Muscle layer of duodenum (tissue), 2 donors: ENCODE results near the gene PTPRM.

Experiments
- H3K27ac ChIP-seq: one replicate; pipeline ENCODE4 v1.7.0; 2013; ENCODE audit warnings: mild to moderate bottlenecking, low read length
- H3K27me3 ChIP-seq: one replicate; pipeline ENCODE4 v1.7.0; 2013; ENCODE audit warnings: low read depth, mild to moderate bottlenecking, control low read depth, low read length
- H3K36me3 ChIP-seq, 2 donors: one replicate each; pipeline ENCODE4 v1.7.0; 2013; ENCODE audit warnings: low read length in 2 of 2, control low read depth in 1 of 2, mild to moderate bottlenecking in 1 of 2; ENCODE audit not compliant: insufficient read depth in 2 of 2, control insufficient read depth in 1 of 2
- H3K4me1 ChIP-seq, 2 donors: one replicate each; pipeline ENCODE4 v1.7.0; 2013; ENCODE audit warnings: low read length in 2 of 2, mild to moderate bottlenecking in 2 of 2, control low read depth in 1 of 2, moderate library complexity in 1 of 2; ENCODE audit not compliant: insufficient read depth in 2 of 2, control insufficient read depth in 1 of 2
- H3K4me3 ChIP-seq, 2 donors: one replicate each; pipeline ENCODE4 v1.7.0; 2013; ENCODE audit warnings: low read length in 2 of 2, low read depth in 1 of 2, mild to moderate bottlenecking in 1 of 2
- H3K9me3 ChIP-seq, 2 donors: one replicate each; pipeline ENCODE4 v1.7.0; 2013; ENCODE audit warnings: low read length in 2 of 2, control low read depth in 1 of 2, mild to moderate bottlenecking in 1 of 2; ENCODE audit not compliant: control insufficient read depth in 1 of 2
- donor health status: healthy.

The PTPRM gene

DNA sequence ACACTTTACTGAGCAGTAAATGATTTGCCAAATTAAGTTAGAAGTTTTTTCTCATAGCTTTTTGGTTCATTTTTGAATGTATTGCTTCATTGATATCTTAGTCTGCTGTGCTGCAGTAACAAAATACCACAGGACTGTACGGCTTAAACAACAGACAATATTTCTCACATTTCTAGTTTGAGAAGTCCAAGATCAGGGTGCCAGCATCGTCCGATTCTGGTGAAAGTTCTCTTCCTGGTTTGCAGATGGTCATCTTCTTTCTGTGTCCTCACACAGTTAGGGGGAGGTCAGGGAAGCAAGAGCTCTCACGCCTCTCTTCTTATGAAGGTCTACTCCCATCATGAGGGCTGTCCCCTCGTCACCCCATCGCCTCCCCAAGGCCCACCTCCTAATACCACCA, 325.4 kb downstream of the PTPRM start:
- H3K9me3 ChIP-seq = no peaks in the 10 kb centered on the region
- H3K4me3 ChIP-seq = no peak overlapping the region
- no peaks in the 10 kb centered on the region for H3K27me3 ChIP-seq
- H3K36me3 ChIP-seq = no peaks in the 10 kb centered on the region
- H3K4me1 ChIP-seq = peaks cover 0 to 9% of the 10 kb centered on the region in 2 donors
- H3K27ac ChIP-seq = no peak overlapping the region

DNA sequence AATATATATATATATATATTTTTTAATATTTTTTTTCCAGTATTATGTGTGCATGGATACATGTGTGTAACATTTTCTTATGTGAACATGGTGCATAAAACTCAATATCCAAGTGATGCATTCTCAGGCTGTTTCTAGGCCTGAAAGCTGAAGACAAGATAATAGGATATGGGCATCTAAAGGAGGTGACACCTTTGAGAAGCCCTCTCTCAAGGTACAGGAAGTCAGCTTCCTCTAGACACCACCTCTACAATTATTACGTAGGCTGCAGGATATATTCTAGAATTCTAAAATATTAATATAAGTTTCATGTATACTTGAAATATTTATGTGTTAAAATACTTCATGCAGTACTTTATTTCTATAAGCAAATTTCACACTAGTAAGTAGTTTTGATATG, 327.5 kb downstream of the PTPRM start:
- H3K36me3 ChIP-seq = no peaks in the 10 kb centered on the region
- H3K27ac ChIP-seq = no peak overlapping the region
- H3K27me3 ChIP-seq = no peaks in the 10 kb centered on the region
- H3K9me3 ChIP-seq = no peaks in the 10 kb centered on the region
- peaks cover 0 to 9% of the 10 kb centered on the region in 2 donors for H3K4me1 ChIP-seq
- H3K4me3 ChIP-seq = no peak overlapping the region

DNA sequence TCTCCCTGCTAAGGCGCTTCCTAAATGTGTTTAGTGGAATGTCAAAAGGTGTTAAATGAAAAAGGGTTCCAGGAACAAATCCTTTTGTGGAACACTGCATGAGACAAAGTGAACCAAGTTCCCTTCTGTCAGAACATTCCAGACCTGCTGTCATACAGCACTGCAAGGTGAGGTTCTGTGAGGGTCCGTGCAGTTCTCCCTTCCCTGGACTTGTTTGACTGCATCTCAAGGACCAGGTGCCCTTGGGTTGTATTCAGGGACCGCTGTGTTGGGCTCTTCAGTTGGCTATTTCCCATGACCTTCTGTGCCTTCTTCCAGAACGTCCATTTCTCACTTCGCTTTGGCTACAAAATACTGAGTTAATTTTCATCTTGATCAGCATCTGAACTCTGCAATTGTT, 328.2 kb downstream of the PTPRM start:
- peaks cover 0 to 2% of the 10 kb centered on the region in 2 donors for H3K4me1 ChIP-seq
- no peak overlapping the region for H3K4me3 ChIP-seq
- H3K27ac ChIP-seq = no peak overlapping the region
- no peaks in the 10 kb centered on the region for H3K27me3 ChIP-seq
- no peaks in the 10 kb centered on the region for H3K9me3 ChIP-seq
- H3K36me3 ChIP-seq = no peaks in the 10 kb centered on the region

DNA sequence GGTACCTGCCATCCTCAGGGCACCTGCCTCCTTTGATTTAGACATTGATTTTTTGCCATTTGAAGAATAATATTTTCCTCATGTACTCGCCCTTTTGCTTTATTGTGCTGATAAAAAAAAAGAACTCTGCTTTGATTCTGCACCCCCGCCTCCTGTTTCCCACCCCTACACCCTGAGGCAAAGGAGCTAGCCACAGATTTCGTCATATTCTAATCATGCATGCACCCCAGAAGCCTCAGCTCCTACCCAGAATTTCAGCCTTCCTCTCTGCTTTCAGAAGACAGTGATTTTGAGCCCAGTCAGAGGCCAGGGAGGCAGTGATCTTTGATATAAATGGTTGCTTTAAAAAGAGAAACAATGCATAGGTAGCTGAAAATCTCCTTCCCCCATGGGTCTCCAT, 329.0 kb downstream of the PTPRM start:
- H3K9me3 ChIP-seq = no peaks in the 10 kb centered on the region
- no peak overlapping the region for H3K27ac ChIP-seq
- no peaks in the 10 kb centered on the region for H3K36me3 ChIP-seq
- no peaks in the 10 kb centered on the region for H3K27me3 ChIP-seq
- H3K4me3 ChIP-seq = no peak overlapping the region
- no peaks in the 10 kb centered on the region for H3K4me1 ChIP-seq

DNA sequence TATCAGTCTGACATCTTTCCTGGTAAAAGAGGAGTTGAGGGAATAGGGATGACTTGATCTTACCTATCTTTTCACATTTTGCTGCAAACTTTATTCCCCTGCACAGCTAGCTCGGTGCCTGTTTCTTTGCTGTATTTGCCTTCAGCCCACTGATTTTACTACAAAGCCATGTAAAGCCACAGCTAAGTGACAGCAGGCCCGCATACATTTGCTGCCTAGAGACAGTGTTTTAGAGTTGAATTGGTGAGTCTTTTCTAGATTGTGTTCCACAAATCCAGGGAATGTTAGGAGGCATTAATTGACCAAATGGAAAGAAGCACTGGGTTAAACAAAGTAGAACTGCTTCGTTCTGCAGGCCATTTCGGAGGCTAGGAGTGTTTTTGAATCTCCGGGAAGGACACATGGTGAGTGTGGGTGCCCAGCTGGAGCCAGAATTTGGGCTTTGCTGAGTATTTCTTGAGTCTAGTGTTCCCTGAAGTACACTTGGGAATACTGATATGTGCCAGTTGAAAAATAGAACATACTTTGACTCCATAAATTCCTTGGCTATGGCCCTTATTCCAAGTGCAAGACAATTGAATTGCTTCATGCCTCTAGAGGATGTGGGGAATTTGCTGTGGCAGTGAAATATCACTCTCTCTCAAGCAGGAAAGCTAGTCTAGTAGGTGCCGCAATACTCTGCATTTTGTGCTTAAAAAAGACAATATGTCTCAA, 329.8 kb downstream of the PTPRM start:
- Histone ChIP-seq H3K4me3 (no peak overlapping the region), H3K27ac (no peak overlapping the region), H3K27me3 (no peaks in the 10 kb centered on the region), H3K9me3 (no peaks in the 10 kb centered on the region), H3K36me3 (no peaks in the 10 kb centered on the region), H3K4me1 (no peaks in the 10 kb centered on the region)

DNA sequence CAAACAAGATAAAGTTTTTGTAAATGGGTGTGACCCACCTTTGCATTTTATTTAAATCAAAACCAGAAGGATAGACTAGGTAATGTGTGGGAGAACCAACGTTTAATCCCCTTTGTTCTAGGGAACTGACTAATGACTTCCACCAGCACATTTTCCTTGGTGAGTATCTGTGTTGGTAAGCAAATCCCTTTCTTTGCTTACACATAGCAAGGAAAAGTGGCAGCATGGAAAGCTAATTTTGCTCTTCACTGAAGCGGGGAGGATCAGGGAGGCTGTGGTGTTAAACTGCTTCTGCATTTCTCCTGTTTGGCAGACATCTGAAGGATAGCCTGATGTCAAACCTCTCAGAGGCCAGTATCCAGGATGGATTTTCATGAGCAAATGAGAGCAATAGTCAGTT, 331.1 kb downstream of the PTPRM start:
- H3K4me3 ChIP-seq = no peak overlapping the region
- H3K4me1 ChIP-seq = no peaks in the 10 kb centered on the region
- no peaks in the 10 kb centered on the region for H3K27me3 ChIP-seq
- H3K27ac ChIP-seq = no peak overlapping the region
- no peaks in the 10 kb centered on the region for H3K9me3 ChIP-seq
- no peaks in the 10 kb centered on the region for H3K36me3 ChIP-seq

DNA sequence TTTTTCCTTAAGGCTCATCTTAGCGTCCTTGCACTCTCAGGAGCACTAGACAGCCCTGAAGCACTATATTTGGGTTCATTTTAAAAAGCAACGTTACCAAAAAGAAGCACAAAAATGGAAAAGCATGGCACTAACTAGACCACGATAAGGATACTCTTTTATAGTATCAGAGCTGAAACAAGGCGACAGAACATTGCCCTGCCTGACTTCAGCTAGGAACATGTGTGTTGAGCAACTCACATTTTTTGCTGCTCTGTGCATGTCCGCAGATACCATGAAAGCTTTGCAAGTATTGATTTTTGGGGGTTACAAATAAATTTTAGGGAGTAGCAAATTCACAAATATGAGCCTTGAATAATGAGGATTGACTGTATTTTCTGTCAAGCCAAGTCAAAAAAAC, 332.0 kb downstream of the PTPRM start:
- no peaks in the 10 kb centered on the region for H3K36me3 ChIP-seq
- no peak overlapping the region for H3K4me3 ChIP-seq
- H3K27ac ChIP-seq = no peak overlapping the region

DNA sequence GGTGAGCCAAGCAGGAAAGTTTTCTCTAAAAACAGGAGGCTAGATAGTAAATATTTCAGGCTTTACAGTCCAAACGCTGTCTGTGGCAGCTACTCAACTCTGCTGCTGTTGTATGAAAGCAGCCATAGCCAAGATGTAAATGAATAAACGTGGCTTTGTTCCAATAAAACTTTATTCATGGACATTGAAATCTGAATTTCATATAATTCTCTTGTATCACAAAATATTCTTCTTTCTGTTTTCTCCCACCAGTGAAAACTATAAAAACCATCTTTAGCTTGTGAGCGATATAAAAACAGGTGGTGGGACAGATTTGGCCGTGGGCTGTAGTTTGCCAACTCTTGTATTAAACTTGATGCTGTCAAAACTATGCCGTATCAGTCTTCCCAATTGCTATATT, 333.0 kb downstream of the PTPRM start:
- no peaks in the 10 kb centered on the region for H3K9me3 ChIP-seq
- H3K4me3 ChIP-seq = no peak overlapping the region
- H3K27ac ChIP-seq = no peak overlapping the region
- no peaks in the 10 kb centered on the region for H3K4me1 ChIP-seq
- no peaks in the 10 kb centered on the region for H3K36me3 ChIP-seq
- H3K27me3 ChIP-seq = no peaks in the 10 kb centered on the region

More for the DNA sequence above, 332.0 kb downstream of the PTPRM start:
- Histone ChIP-seq H3K4me1 (no peaks in the 10 kb centered on the region), H3K27me3 (no peaks in the 10 kb centered on the region), H3K9me3 (no peaks in the 10 kb centered on the region)

DNA sequence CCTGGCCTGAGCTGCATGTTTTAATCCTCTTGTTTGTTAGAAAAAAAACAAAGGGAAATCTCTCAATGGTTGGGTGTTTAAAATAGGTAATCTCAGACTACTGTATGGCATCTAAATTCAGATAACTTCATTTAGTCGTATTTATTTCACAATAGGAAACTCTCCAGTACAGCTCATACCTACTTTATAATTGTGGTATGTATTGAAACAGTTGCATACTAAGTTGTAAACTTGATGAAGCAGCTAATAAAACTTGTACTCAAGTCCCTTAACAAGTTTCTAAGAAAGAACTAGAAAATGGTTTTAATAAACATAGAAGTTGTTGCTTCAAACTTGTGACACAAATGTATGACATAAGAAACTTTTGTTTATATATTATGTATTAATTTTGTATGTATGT, 334.5 kb downstream of the PTPRM start:
- H3K27ac ChIP-seq = no peak overlapping the region
- H3K36me3 ChIP-seq = no peaks in the 10 kb centered on the region
- H3K4me1 ChIP-seq = no peaks in the 10 kb centered on the region
- no peaks in the 10 kb centered on the region for H3K9me3 ChIP-seq
- no peak overlapping the region for H3K4me3 ChIP-seq
- no peaks in the 10 kb centered on the region for H3K27me3 ChIP-seq

DNA sequence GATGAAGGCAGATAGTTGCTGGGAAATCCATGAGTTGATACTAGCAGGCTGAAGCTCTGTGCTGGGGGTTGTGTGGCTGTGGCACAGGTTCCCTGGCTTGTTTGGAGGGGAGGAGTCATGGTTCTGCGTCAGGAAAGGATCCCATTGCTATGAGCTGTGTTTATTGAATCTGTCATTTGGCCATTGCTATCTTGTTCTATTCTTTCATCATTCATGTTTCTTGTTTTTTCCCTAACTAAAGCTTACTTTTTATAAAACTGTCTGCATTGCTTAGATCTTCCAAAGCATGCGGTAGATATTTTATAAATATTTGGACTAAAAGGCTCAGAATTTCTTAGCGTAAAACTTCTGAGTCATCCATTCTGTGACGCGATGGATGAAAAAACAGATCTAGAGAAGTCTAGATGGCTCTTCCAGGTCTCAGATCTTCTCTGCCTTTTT, 335.3 kb downstream of the PTPRM start:
- Histone ChIP-seq H3K4me1 (no peaks in the 10 kb centered on the region), H3K4me3 (no peak overlapping the region), H3K27me3 (no peaks in the 10 kb centered on the region), H3K9me3 (no peaks in the 10 kb centered on the region), H3K27ac (no peak overlapping the region), H3K36me3 (no peaks in the 10 kb centered on the region)

DNA sequence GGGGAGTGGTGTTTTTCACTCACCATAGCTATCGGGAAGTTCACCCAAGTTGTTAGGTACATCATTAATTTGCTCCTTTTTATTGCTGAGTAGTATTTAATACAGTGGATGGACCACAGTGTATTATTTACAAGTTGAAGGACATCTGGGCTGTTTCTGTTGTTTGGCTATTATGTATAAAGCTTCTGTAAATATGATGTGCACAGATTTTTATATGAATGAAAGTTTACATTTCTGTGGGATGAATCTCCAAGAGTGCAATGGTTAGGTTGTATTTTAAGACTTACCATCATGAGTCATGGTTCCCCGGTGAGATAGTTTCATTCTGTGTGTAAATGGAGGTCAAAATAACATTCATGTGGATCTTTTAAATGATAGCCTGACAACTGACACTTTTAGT, 337.4 kb downstream of the PTPRM start:
- no peaks in the 10 kb centered on the region for H3K27me3 ChIP-seq
- no peak overlapping the region for H3K4me3 ChIP-seq
- no peaks in the 10 kb centered on the region for H3K36me3 ChIP-seq
- no peaks in the 10 kb centered on the region for H3K4me1 ChIP-seq
- H3K9me3 ChIP-seq = no peaks in the 10 kb centered on the region
- H3K27ac ChIP-seq = no peak overlapping the region

DNA sequence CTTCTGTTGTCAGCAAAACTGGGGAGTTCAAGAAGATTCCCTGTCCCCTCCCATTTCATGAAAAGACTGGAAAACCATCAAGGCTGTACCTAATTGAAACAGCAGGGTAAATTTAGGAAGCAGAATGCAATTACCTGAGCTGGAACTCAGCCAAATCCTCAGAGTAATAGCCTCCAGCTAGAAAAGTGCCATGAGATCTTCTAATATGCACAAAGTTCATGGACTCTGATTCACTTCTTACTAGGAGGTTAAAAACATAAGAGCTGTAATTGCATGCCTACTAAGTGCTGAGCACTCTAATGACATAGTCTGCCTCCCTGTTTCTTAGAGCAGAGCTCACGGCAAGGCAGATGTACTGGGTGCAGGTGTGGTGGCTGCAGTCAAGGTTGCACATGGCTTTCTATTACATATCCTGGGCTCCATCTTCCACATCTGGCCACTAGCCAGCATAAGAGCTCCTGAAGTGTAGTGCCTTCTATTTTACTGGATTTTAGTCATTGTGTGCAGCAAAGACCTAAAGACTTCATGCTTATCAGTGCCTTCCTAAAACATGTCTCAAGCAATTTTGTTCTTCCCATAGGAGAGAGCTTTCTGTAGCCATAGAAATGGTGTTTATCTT, 341.7 kb downstream of the PTPRM start:
- no peaks in the 10 kb centered on the region for H3K9me3 ChIP-seq
- no peaks in the 10 kb centered on the region for H3K27me3 ChIP-seq
- no peaks in the 10 kb centered on the region for H3K36me3 ChIP-seq
- no peak overlapping the region for H3K27ac ChIP-seq
- no peak overlapping the region for H3K4me3 ChIP-seq
- H3K4me1 ChIP-seq = no peaks in the 10 kb centered on the region
